RPMI7951 (cell line): ENCODE measurements around the gene PRR5. TPM values are rescaled to one million over a fixed set of nuclear protein-coding genes. Genes with fewer than 3 reads are reported as not detected.

Source experiments
- total RNA-seq: library from RNA; depleted of rRNA; stranded (reverse); fragments of >200 nt; shearing (Covaris generic); gene quantifications from 2 replicates; pipeline ENCODE4 v1.2.3, GENCODE V29; 2014; rRNA removed

Gene PRR5
- total RNA-seq, 1 experiment from 2014 or later = 0.96 TPM

Other genes with a start within 250 kb of the PRR5 start
- gene RTL6, start 204.0 kb upstream of the PRR5 start, total RNA-seq = 14.2 and 16.6 TPM in 2 replicates
- not detected in 2 replicates for gene ARHGAP8, start 50.4 kb downstream of the PRR5 start, total RNA-seq